ENCODE measurements around the gene NEDD4L.

DNA sequence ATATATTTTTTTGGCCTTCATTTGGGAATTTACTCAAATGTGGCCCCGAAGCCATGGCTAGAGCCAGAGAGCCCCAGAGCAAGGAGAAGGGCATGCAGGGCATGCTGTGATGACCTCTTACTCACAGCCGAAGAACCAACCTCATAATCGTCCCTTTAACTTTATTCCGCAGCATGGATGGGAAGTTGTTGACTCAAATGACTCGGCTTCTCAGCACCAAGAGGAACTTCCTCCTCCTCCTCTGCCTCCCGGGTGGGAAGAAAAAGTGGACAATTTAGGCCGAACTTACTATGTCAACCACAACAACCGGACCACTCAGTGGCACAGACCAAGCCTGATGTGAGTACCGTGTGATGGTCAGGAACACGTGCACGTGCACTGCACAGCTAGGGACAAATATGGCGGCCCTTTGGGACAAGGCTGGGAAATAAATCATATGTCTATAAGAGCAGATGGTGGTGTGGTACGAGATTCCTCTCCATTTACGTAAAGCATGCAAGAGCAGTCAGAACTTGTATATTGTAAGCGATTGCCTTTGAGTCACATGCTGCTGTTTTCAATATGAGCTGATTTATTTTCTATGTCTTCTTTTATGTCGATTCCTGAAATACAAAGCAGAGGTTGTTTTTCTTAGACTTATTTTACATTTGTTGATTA, 280.9 kb downstream of the NEDD4L start:
- TF ChIP-seq CTCF (IDR thresholded peaks at IDR 0.05; ENCODE audit: low read depth, low read length), result no peak
- no peak for TF ChIP-seq POLR2A (IDR thresholded peaks at IDR 0.05; ENCODE audit: extremely low read depth, insufficient read length)
- TF ChIP-seq MYC (IDR thresholded peaks at IDR 0.05; ENCODE audit: low read depth, low read length), result no peak
